Sigmoid colon (tissue), 7 donors: ENCODE data around the gene MRGPRD. TPM values are rescaled to one million over a fixed set of nuclear protein-coding genes. Genes with fewer than 3 reads are reported as not detected.
"Not testable (repeated sequence)": the region's sequence is repeated elsewhere in the genome, so short reads cannot be mapped to it uniquely, and the experiment has no call there.

Experiments used
- DNase-seq: peaks from one replicate; pipeline ENCODE4 v3.0.0-alpha.2; 2019
- H3K27ac ChIP-seq, 4 donors: fragments of 200-600 bp; sonication (generic); one replicate each; pipeline ENCODE4 v1.5.1; 2016 to 2019; ENCODE audit warnings: mild to moderate bottlenecking in 1 of 4
- H3K27me3 ChIP-seq, 3 donors: fragments of 200-600 bp; sonication (generic); one replicate each; pipeline ENCODE4 v1.5.1; 2019; ENCODE audit warnings: mild to moderate bottlenecking in 1 of 3
- H3K36me3 ChIP-seq, 4 donors: fragments of 200-600 bp; sonication (generic); one replicate each; pipeline ENCODE4 v1.5.1; 2016 to 2019
- H3K4me1 ChIP-seq, 4 donors: fragments of 200-600 bp; sonication (generic); one replicate each; pipeline ENCODE4 v1.5.1; 2017 to 2019
- H3K4me3 ChIP-seq, 4 donors: fragments of 200-600 bp; sonication (generic); one replicate each; pipeline ENCODE4 v1.5.1; 2017 to 2019; ENCODE audit warnings: mild to moderate bottlenecking in 2 of 4, moderate library complexity in 1 of 4
- H3K9me3 ChIP-seq, 4 donors: fragments of 200-600 bp in 3 of 4; sonication (generic) in 3 of 4; one replicate each; pipeline versions ENCODE4 v1.5.1 to v1.6.1; 2013 to 2019
- EP300 ChIP-seq, 4 donors: sonication (generic); formaldehyde crosslinking; IDR thresholded peaks; one replicate each; pipeline ENCODE4 v1.6.1; 2017; ENCODE audit warnings: antibody characterized with exemption in 4 of 4
- POLR2A ChIP-seq, 2 donors: fragments of 450-650 bp; IDR thresholded peaks; one replicate each; pipeline ENCODE4 v1.6.1; 2016; ENCODE audit warnings: antibody characterized with exemption in 2 of 2, mild to moderate bottlenecking in 2 of 2, moderate library complexity in 2 of 2
- POLR2AphosphoS5 ChIP-seq, 4 donors: sonication (generic); formaldehyde crosslinking; IDR thresholded peaks; one replicate each; pipeline ENCODE4 v1.6.1; 2017; ENCODE audit warnings: antibody characterized with exemption in 4 of 4
- WGBS, 2 donors: extraction: QIAGEN DNeasy Blood & Tissue Kit; methylation state at CpG; one replicate each; pipeline ENCODE4 v1.1.7; 2013; 5-methylcytosine and 5-hydroxymethylcytosine counted together
- intact Hi-C: fragments of 100-400 bp; cut with DNase I; formaldehyde crosslinking; loops from one replicate; pipeline ENCODE4 v1.15.1; 2023
- polyA plus RNA-seq, 3 donors: library from polyadenylated mRNA; stranded (reverse); fragments of 200-250 nt; gene quantifications; one replicate each; pipeline ENCODE4 v1.2.3, GENCODE V29; 2013
- total RNA-seq, 4 donors: library from RNA; depleted of rRNA; stranded (reverse); fragments of >200 nt; gene quantifications; one replicate each; pipeline ENCODE4 v1.1.0, GENCODE V29; 2016
- TF ChIP-seq, protein P1 (sequence below), 4 experiments: fragments of 450-650 bp in 3 of 4; fragments of 200-600 bp in 1 of 4; IDR thresholded peaks; one replicate each; pipeline ENCODE4 v1.5.1; 2016 to 2019; ENCODE audit warnings: antibody characterized with exemption in 4 of 4, mild to moderate bottlenecking in 3 of 4, moderate library complexity in 2 of 4
- donor health status: healthy with polysubstance abuse.
- donor health status: Bipolar disorder and iron deficiency.
- donor health status: healthy.

Gene MRGPRD
- total and polyA plus RNA-seq, 7 donors = 1.9 to 2.2 (median 2.1) TPM; not detected in 4

DNA sequence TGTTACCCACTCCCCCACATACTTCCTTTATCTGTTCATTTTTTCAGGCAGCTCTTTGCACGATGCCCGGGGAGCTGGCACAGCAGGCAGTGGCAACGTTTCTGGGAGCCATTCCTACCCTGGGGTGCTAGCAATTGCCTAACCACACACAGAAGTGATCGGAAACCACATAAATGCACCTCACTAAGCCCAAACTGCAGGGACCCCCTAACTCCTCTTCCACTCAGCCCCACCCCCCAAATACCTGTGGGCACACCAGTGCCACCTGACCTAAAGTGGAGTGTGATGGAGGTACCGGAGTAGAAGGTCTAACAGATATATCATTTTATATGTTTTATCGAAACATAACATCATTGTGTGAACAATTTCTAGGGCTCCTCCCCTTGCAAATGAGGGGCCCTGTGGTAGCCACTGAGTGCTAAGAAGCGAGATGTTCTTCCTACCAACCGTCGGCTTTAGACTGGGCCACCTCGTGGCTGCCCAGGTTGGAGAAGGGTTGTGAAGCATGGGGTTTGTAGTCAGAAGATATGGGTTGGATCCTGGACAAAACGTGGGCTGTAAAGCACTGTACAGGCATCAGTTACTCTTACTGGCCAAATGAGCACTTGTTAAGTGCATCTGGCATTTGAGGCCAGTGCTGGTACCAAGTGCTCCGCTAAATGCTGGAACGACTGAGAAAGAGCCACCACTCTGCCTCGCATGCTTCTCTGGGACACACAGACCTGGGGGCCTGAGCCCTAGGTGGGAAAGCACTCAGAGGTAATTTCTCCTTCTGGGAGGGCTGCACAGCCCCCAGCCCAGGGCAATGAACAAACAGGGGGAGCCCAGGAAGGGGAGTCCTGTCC lies 2.8 kb downstream of the MRGPRD start:
- no peak overlapping the region for H3K4me3 ChIP-seq
- TF ChIP-seq EP300 (IDR thresholded peaks at IDR 0.05) (no peak), POLR2A (IDR thresholded peaks at IDR 0.05) (no peak), POLR2AphosphoS5 (IDR thresholded peaks at IDR 0.05) (no peak)
- TF ChIP-seq, protein P1, sequence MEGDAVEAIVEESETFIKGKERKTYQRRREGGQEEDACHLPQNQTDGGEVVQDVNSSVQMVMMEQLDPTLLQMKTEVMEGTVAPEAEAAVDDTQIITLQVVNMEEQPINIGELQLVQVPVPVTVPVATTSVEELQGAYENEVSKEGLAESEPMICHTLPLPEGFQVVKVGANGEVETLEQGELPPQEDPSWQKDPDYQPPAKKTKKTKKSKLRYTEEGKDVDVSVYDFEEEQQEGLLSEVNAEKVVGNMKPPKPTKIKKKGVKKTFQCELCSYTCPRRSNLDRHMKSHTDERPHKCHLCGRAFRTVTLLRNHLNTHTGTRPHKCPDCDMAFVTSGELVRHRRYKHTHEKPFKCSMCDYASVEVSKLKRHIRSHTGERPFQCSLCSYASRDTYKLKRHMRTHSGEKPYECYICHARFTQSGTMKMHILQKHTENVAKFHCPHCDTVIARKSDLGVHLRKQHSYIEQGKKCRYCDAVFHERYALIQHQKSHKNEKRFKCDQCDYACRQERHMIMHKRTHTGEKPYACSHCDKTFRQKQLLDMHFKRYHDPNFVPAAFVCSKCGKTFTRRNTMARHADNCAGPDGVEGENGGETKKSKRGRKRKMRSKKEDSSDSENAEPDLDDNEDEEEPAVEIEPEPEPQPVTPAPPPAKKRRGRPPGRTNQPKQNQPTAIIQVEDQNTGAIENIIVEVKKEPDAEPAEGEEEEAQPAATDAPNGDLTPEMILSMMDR (IDR thresholded peaks at IDR 0.05) = no peak
- peak; percentile 55 for DNase-seq
- H3K36me3 ChIP-seq = no peaks in the 10 kb centered on the region
- H3K9me3 ChIP-seq = no peaks in the 10 kb centered on the region
- H3K27ac ChIP-seq = no peak overlapping the region
- H3K4me1 ChIP-seq = peaks cover 0 to 8% (median 5%) of the 10 kb centered on the region in 4 donors
- WGBS, 2 donors = 67 to 78% methylated on average over 14 of the region's 14 CpGs
- intact Hi-C loops = no loop called here
- no peaks in the 10 kb centered on the region for H3K27me3 ChIP-seq

DNA sequence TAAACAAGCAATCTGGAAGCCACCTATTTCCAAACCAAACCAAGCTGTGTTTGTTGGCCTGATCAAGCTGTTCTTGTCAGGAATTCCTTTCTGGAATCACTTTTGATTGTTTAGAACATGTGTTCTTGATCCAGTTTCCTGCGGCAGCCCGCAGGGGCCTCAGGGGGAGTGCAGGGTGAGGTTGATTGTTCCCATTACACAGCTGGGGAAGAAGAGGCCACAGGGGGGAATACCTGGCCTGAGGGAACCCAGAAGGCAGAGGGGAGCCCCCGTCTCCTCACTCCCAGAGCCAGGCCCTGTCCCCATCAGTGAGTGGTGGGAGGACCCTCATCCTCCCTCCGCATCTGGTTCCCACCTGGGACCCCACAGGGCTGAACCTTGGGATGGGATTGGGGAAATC lies 4.2 kb downstream of the MRGPRD start:
- H3K4me1 ChIP-seq = peaks cover 0 to 10% (median 5%) of the 10 kb centered on the region in 4 donors
- no peaks in the 10 kb centered on the region for H3K9me3 ChIP-seq
- no peak overlapping the region for H3K27ac ChIP-seq
- H3K4me3 ChIP-seq = no peak overlapping the region
- H3K36me3 ChIP-seq = no peaks in the 10 kb centered on the region
- intact Hi-C loops = no loop called here
- no peak for TF ChIP-seq POLR2AphosphoS5 (IDR thresholded peaks at IDR 0.05)
- TF ChIP-seq, protein P1 (IDR thresholded peaks at IDR 0.05) = no peak
- H3K27me3 ChIP-seq = no peaks in the 10 kb centered on the region
- peak; percentile 22 for DNase-seq
- 76 to 83% methylated on average over 4 of the region's 4 CpGs for WGBS, 2 donors

DNA sequence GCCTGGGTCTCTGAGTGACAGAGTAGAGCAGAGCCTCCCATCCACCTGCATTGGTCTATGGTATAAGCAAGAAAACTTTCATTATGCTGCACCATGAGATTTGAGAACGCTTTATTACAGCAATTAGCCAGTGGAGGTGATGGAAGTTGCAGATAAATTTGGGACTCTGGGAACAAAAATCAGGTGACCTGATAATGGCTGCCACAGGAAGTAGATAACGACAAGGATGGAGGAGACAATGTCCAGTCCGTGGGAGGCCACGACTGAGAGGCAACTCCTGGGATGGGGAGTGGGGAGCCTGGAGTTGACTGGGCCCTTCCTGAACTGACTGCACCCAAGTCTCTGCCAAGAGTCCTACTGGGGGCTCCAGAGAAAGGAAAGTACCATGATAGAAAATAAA lies 4.7 kb downstream of the MRGPRD start:
- no peak overlapping the region for H3K27ac ChIP-seq
- 61 to 68% methylated on average over 4 of the region's 4 CpGs for WGBS, 2 donors
- no peaks in the 10 kb centered on the region for H3K27me3 ChIP-seq
- intact Hi-C loops = no loop called here
- no peaks in the 10 kb centered on the region for H3K9me3 ChIP-seq
- no peak overlapping the region for H3K4me3 ChIP-seq
- no peaks in the 10 kb centered on the region for H3K36me3 ChIP-seq
- no peak for DNase-seq
- TF ChIP-seq EP300 (IDR thresholded peaks at IDR 0.05) (no peak), POLR2A (IDR thresholded peaks at IDR 0.05) (no peak), POLR2AphosphoS5 (IDR thresholded peaks at IDR 0.05) (no peak)
- TF ChIP-seq, protein P1 (IDR thresholded peaks at IDR 0.05) = no peak
- H3K4me1 ChIP-seq = peaks cover 0 to 10% (median 5%) of the 10 kb centered on the region in 4 donors

DNA sequence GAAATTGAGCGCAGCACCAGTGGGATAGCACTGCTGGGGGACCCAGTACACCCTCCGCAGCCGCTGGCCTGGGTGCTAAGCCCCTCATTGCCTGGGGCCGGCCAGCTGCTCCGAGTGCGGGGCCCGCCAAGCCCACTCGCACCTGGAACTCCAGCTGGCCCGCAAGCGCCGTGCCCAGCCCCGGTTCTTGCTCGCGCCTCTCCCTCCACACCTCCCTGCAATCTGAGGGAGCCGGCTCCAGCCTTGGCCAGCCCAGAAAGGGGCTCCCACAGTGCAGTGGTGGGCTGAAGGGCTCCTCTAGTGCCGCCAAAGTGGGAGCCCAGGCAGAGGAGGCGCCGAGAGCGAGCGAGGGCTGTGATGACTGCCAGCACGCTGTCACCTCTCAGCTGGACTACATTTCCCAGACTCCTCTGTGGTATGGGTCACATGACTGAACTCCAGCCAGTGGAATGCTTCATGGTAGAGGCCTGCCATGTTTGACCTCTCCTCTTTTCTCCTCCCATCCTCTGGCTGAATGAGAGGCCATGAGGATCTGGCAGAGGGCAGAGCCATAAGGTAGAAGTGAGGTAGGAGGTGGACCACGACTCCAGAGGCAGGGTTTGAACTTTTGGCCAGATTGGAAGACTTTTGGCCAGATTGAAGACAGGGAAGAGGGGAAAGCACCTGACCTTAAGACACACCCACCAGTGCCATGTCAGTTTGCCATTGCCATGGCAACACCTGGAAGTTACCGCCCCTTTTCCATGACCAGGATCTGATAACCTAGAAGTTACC lies 6.2 kb downstream of the MRGPRD start:
- Histone ChIP-seq H3K27ac (no peak overlapping the region), H3K36me3 (no peaks in the 10 kb centered on the region), H3K9me3 (no peaks in the 10 kb centered on the region), H3K4me3 (no peak overlapping the region), H3K4me1 (peaks cover 0 to 10% (median 5%) of the 10 kb centered on the region in 4 donors), H3K27me3 (no peaks in the 10 kb centered on the region)
- 92 to 97% methylated on average over 23 of the region's 23 CpGs for WGBS, 2 donors
- DNase-seq = peak; percentile 53
- intact Hi-C loops = no loop called here
- TF ChIP-seq, protein P1 (IDR thresholded peaks at IDR 0.05) = no peak
- TF ChIP-seq EP300 (IDR thresholded peaks at IDR 0.05) (no peak), POLR2A (IDR thresholded peaks at IDR 0.05) (no peak), POLR2AphosphoS5 (IDR thresholded peaks at IDR 0.05) (no peak)

DNA sequence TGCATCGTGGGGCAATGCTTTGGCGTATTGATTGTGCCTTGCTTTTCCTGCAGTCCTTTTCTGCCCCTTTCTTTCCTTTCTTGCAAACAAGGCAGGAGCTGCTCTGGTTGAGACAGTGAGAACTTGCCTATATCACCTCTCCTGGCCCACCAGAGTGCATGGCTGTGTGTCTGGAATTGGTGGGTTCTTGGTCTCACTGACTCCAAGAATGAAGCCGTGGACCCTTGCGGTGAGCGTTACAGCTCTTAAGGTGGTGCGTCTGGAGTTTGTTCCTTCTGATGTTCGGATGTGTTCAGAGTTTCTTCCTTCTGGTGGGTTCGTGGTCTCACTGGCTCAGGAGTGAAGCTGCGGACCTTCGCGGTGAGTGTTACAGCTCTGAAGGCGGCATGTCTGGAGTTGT lies 7.1 kb downstream of the MRGPRD start:
- H3K36me3 ChIP-seq, intact Hi-C loops, H3K4me3 ChIP-seq, H3K27ac ChIP-seq, H3K9me3 ChIP-seq, H3K27me3 ChIP-seq: not testable (repeated sequence)
- DNase-seq = peak; percentile 42
- 89 to 92% methylated on average over 12 of the region's 12 CpGs for WGBS, 2 donors
- peaks cover 0 to 14% (median 5%) of the 10 kb centered on the region in 4 donors for H3K4me1 ChIP-seq
